GM12892 (cell line): Measurements from ENCODE around the gene MRGPRE.

Experiments
- POLR2A ChIP-seq: IDR thresholded peaks from 2 replicates; pipeline ENCODE4 v1.6.1; 2011; ENCODE audit warnings: low read depth, low read length, control low read depth
- POLR2AphosphoS5 ChIP-seq: IDR thresholded peaks from 2 replicates; pipeline ENCODE4 v1.6.1; 2011; ENCODE audit warnings: low read depth, low read length, control low read depth

DNA sequence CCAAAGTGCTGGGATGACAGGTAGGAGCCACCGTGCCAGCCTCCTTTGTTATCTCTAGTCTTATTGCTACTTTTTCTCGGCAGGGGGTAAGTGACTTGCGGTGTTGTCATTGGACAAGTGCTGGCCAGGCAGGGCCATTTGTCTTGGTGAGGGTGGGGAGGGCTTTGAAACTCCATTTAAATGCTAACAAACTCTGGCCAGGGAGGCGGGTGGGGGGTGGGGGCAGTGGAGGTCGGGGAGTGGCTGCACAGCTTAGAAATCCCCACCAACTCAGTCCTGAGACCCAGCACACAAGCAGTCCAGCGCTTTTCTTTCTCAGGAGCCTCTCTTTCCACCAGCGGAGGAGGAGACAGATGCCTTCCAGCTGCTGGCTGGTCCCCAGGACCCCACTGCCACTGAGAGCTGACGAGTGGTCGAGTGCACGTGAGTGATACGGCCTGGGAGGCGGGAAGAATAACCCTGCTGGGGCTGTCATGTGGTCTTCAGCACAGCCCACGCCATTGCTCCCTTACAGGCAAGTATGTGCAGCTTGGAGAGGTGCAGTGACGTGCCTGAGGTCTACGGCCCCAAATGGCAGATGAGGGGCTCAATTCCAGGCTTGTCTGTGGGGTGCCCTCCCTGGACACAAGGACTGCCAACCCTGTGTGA lies 42.9 kb downstream of the MRGPRE start:
- TF ChIP-seq POLR2A = no peak
- no peak for TF ChIP-seq POLR2AphosphoS5
